T-helper 22 cell (primary cell): ENCODE measurements around the gene PCDHGA5.
"Not testable (repeated sequence)": the region's sequence is repeated elsewhere in the genome, so short reads cannot be mapped to it uniquely, and the experiment has no call there.

Source experiments
- DNase-seq: peaks from one replicate; pipeline ENCODE4 v3.0.0-alpha.2; 2020; ENCODE audit warnings: low read depth

The PCDHGA5 gene

GRCh38 chr5:141351591-141351990 is 12.4 kb upstream of the PCDHGA5 start:
- no peak for DNase-seq

DNA sequence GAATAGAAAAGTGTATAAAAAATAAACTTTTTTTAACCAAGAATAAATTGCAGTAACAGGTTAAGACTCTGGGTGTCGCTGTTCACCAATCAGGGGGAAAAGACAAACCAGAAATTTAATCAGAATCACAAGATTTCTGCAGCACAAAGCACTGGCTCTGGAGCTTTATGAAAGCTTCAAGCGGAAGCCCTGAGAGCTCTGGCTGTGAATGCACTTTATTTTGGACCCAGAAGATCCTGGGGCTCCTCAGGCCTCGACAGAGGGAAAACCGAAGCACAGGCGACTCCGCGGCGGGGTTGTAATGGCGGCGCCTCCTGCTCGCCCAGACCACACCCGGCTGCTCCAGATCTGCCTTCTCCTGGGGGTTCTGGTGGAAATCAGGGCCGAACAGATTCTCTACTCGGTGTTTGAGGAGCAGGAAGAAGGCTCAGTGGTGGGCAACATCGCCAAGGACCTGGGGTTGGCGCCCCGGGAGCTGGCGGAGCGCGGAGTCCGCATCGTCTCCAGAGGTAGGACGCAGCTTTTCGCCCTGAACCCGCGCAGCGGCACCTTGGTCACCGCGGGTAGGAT is 9.0 kb upstream of the PCDHGA5 start, which contains the start of gene PCDHGA4:
Gene PCDHGA4, plus strand, starts transcription at position 122 of the 570 bp plus-strand sequence. Its CDS starts 87 bp downstream, at position 209.
- DNase-seq: no peak

- DNase-seq: no peak
These were observed 8.3 kb upstream of the PCDHGA5 start for GRCh38 chr5:141355641-141356040.

GRCh38 chr5:141356133-141356532 is 7.8 kb upstream of the PCDHGA5 start:
- no peak for DNase-seq

GRCh38 chr5:141356950-141357349 is 7.0 kb upstream of the PCDHGA5 start:
- no peak for DNase-seq

DNA sequence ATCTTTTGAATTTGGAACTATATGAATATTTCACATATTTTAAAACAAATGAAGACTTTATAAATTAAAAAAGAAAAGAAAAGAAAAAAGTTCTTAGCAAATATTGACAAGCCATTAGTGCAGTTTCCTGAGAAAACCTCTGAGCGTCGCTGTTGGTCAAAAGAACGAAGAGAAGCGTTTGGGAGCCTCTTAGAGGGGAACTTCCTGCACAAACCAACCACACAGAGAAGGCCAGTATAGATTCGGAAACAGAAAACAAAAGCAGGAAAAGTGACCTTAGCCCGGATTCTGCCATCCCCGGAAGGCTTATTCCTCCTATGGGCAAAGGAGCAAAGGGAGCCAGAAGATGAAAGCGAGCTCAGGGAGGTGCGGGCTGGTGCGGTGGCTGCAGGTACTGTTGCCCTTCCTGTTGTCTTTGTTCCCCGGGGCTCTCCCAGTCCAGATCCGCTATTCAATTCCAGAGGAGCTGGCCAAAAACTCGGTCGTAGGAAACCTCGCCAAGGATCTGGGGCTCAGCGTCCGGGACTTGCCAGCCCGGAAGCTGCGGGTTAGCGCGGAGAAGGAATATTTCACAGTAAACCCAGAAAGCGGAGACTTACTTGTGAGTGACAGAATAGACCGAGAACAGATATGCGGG is 4.1 kb upstream of the PCDHGA5 start, which contains the start of gene PCDHGB2:
Gene PCDHGB2, plus strand, starts transcription at position 205 of the 637 bp plus-strand sequence. Its CDS starts 142 bp downstream, at position 347.
- no peak for DNase-seq

GRCh38 chr5:141360685-141361084 is 3.3 kb upstream of the PCDHGA5 start:
- no peak for DNase-seq

- no peak for DNase-seq
These were observed 1.2 kb upstream of the PCDHGA5 start for GRCh38 chr5:141362719-141363118.

DNA sequence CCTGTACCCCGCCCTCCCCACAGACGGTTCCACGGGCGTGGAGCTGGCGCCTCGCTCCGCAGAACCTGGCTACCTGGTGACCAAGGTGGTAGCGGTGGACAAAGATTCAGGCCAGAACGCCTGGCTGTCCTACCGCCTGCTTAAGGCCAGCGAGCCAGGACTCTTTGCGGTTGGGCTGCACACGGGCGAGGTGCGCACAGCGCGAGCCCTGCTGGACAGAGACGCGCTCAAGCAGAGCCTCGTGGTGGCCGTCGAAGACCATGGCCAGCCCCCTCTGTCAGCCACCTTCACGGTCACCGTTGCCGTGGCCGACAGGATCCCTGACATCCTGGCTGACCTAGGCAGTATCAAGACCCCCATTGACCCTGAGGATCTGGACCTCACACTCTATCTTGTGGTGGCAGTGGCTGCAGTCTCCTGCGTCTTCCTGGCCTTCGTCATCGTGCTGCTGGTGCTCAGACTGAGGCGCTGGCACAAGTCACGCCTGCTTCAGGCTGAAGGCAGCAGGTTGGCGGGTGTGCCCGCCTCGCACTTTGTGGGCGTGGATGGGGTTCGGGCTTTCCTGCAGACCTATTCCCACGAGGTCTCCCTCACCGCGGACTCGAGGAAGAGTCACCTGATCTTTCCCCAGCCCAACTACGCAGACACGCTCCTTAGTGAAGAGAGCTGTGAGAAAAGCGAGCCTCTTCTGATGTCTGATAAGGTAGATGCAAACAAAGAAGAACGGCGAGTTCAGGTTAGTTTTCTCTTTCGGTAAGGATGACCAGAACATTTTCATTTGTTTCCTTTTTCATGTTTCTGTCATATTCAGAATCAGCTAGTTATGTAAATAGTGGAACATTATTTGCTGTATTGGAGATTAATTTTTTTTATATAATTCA is 2.3 kb downstream of the PCDHGA5 start:
- DNase-seq: no peak

DNA sequence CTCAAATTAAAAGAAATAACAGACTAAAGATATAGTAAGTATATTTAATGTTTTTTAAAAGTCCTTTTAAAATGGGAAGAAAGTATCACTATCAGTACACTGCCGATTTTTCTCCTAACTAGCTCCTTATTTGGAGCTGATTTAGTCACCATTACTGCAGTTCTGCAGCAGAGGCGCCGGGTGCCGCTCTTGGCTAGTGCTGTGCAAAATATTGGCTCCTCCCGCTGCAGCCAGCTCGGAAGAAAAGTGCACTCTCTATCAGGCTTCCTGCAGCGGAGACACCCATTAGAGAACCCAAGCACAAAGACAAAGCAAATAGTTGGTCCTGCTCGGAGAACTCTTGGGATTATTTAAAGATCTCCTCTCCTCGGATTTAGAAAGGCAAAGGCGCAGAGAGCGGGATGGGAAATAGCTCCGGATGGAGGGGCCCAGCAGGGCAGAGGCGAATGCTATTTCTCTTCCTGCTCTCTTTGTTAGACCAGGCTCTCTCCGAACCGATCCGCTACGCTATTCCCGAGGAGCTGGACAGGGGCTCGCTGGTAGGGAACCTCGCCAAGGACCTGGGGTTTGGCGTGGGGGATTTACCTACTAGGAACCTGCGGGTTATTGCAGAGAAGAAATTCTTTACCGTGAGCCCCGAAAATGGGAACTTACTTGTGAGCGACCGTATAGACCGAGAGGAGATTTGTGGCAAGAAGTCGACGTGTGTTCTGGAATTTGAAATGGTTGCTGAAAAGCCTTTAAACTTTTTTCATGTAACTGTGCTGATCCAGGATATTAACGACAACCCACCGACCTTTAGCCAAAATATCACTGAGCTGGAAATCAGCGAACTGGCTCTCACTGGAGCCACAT is 6.3 kb downstream of the PCDHGA5 start, which contains the start of gene PCDHGB3:
Gene PCDHGB3, plus strand, starts transcription at position 249 of the 855 bp plus-strand sequence. Its CDS starts 153 bp downstream, at position 402.
- no peak for DNase-seq

- DNase-seq: no peak
These were observed 7.9 kb downstream of the PCDHGA5 start for GRCh38 chr5:141371572-141372475.

DNA sequence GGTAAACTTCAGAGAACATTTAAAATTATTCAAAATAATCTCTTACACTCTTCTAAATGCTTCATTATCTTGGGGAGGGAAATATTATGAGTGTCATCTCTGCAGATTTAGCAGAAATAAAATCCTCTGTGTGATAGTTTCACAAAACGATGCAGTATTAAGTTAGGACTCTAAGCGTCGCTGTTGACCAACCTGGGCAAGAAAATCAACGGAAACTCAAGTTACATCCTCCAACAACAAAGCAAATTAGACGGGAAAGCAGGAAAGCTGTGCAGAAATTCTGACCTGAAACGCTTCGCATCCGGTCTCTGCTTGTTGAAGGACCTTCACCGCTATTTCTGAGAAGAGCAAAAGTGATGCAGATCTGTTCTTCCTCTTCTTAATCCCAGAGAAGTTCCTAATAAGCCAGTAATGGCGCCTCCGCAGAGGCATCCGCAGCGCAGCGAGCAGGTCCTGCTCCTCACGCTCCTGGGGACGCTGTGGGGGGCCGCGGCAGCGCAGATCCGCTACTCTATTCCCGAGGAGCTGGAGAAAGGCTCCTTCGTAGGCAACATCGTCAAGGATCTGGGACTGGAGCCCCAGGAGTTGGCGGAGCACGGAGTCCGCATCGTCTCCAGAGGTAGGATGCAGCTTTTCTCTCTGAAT is 9.8 kb downstream of the PCDHGA5 start, which contains the start of gene PCDHGA6:
Gene PCDHGA6, plus strand, starts transcription at position 219 of the 645 bp plus-strand sequence. Its CDS starts 193 bp downstream, at position 412.
- DNase-seq: no peak

- DNase-seq: no peak
These were observed 10.7 kb downstream of the PCDHGA5 start for GRCh38 chr5:141374627-141375026.

DNA sequence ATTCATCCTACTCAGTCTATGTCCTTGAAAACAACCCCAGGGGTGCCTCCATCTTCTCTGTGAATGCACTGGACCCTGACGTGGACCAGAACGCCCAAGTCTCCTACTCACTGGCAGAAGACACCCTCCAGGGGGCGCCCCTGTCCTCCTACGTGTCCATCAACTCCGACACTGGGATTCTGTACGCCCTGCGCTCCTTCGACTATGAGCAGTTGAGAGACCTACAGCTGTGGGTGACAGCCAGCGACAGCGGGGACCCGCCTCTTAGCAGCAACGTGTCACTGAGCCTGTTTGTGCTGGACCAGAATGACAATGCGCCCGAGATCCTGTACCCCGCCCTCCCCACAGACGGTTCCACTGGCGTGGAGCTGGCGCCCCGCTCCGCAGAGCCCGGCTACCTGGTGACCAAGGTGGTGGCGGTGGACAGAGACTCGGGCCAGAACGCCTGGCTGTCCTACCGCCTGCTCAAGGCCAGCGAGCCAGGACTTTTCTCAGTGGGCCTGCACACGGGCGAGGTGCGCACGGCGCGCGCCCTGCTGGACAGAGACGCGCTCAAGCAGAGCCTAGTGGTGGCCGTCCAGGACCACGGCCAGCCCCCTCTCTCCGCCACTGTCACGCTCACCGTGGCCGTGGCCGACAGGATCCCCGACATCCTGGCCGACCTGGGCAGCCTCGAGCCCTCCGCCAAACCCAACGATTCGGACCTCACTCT is 11.6 kb downstream of the PCDHGA5 start:
- DNase-seq: not testable (repeated sequence)

- no peak for DNase-seq
These were observed 18.7 kb downstream of the PCDHGA5 start, which contains the start of gene PCDHGA7 for GRCh38 chr5:141382469-141383294. Gene PCDHGA7 (plus strand): TSS chr5:141382742. CDS start chr5:141382900, 158 bp downstream.

GRCh38 chr5:141383345-141383744 is 19.4 kb downstream of the PCDHGA5 start:
- DNase-seq: no peak

- DNase-seq: no peak
These were observed 20.7 kb downstream of the PCDHGA5 start for GRCh38 chr5:141384471-141385267.
